ENCODE data around the gene TCIRG1. TPM values are rescaled to one million over a fixed set of nuclear protein-coding genes. Genes with fewer than 3 reads are reported as not detected.

The TCIRG1 gene
- total RNA-seq, 1 experiment from 2014 or later: 51.1 TPM

DNA sequence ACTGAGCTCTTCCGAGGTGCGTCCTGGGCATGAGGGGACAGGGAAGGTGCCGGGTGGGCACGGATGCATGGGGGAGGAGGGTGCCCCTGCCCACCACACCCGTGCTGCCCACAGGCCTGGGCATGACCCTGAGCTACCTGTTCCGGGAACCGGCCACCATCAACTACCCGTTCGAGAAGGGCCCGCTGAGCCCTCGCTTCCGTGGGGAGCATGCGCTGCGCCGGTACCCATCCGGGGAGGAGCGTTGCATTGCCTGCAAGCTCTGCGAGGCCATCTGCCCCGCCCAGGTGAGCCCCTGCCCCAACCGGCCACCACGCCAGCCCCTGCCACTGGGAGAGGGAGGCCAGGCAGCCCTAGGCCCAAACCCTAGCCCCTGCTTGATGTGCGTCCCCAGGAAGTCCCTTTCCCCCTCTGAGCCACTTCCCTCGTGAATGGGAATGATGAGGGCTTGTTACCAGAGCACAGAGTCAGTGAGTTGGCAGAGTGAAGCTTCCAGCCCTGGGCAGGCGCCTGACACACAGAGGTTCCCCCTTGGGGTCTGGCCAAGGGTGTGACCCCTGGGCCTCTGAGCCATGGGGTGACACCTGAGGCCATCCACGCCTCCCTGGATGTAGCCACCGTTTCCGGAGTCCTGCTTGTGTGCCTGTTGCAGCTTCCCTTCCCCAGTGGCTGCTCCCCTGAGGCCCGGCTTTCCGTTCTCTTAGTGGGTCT is 5.7 kb upstream of the TCIRG1 start:
- ChIA-PET CTCF (no interaction called here), POLR2A (no interaction called here)
- Mint-ChIP-seq H3K27me3 (ENCODE audit: low read depth) (no peaks in the 10 kb centered on the region), H3K9me3 (no peaks in the 10 kb centered on the region), H3K4me1 (peaks cover 21% of the 10 kb centered on the region), H3K27ac (no peak overlapping the region), H3K4me3 (no peak overlapping the region), H3K36me3 (peaks cover 9% of the 10 kb centered on the region)
- ATAC-seq (no peak), DNase-seq (ENCODE audit: low spot score) (no peak)
- TF ChIP-seq FOXK1 (CRISPR knock-in tag; IDR thresholded peaks at IDR 0.05) (no peak), NR3C1 (CRISPR knock-in tag; conservative IDR thresholded peaks at IDR 0.05; ENCODE audit: low read depth) (no peak)

DNA sequence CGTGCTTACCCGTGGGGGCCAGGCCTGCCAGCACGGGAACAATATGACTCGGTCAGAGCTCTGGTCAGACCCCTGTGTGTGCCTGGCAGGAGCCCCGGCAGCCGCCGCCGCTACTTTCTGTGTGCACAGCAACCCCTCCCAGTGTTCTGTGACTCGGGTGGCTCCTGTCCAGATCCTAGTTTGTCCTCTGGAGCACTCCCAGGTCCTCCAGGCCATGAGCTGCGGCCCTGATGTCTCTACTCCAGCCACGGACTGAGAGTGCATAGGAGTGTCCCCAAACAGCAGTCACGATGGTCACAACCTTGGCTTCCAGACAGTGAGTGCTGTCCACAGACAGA is 5.1 kb upstream of the TCIRG1 start:
- no peaks in the 10 kb centered on the region for H3K27me3 Mint-ChIP-seq (ENCODE audit: low read depth)
- H3K27ac Mint-ChIP-seq: no peak overlapping the region
- H3K4me1 Mint-ChIP-seq: peaks cover 22% of the 10 kb centered on the region
- ATAC-seq: no peak
- no peak for DNase-seq (ENCODE audit: low spot score)
- POLR2A ChIA-PET: no interaction called here
- no peaks in the 10 kb centered on the region for H3K9me3 Mint-ChIP-seq
- CTCF ChIA-PET: no interaction called here
- H3K4me3 Mint-ChIP-seq: no peak overlapping the region
- H3K36me3 Mint-ChIP-seq: peaks cover 9% of the 10 kb centered on the region
- no peak for TF ChIP-seq NR2C2 (CRISPR knock-in tag; IDR thresholded peaks at IDR 0.05)
- TF ChIP-seq, protein P1, sequence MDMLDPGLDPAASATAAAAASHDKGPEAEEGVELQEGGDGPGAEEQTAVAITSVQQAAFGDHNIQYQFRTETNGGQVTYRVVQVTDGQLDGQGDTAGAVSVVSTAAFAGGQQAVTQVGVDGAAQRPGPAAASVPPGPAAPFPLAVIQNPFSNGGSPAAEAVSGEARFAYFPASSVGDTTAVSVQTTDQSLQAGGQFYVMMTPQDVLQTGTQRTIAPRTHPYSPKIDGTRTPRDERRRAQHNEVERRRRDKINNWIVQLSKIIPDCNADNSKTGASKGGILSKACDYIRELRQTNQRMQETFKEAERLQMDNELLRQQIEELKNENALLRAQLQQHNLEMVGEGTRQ (CRISPR knock-in tag; IDR thresholded peaks at IDR 0.05): no peak
- TF ChIP-seq, protein P2, sequence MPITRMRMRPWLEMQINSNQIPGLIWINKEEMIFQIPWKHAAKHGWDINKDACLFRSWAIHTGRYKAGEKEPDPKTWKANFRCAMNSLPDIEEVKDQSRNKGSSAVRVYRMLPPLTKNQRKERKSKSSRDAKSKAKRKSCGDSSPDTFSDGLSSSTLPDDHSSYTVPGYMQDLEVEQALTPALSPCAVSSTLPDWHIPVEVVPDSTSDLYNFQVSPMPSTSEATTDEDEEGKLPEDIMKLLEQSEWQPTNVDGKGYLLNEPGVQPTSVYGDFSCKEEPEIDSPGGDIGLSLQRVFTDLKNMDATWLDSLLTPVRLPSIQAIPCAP (CRISPR knock-in tag; IDR thresholded peaks at IDR 0.05): no peak
- TF ChIP-seq MAX (CRISPR knock-in tag; IDR thresholded peaks at IDR 0.05): no peak
- no peak for TF ChIP-seq ATF1 (CRISPR knock-in tag; IDR thresholded peaks at IDR 0.05)
- TF ChIP-seq EMX1 (CRISPR knock-in tag; IDR thresholded peaks at IDR 0.05): no peak
- TF ChIP-seq ZNF138 (CRISPR knock-in tag; conservative IDR thresholded peaks at IDR 0.05): no peak
- TF ChIP-seq, protein P3, sequence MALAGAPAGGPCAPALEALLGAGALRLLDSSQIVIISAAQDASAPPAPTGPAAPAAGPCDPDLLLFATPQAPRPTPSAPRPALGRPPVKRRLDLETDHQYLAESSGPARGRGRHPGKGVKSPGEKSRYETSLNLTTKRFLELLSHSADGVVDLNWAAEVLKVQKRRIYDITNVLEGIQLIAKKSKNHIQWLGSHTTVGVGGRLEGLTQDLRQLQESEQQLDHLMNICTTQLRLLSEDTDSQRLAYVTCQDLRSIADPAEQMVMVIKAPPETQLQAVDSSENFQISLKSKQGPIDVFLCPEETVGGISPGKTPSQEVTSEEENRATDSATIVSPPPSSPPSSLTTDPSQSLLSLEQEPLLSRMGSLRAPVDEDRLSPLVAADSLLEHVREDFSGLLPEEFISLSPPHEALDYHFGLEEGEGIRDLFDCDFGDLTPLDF (CRISPR knock-in tag; IDR thresholded peaks at IDR 0.05): no peak
- TF ChIP-seq, protein P4, sequence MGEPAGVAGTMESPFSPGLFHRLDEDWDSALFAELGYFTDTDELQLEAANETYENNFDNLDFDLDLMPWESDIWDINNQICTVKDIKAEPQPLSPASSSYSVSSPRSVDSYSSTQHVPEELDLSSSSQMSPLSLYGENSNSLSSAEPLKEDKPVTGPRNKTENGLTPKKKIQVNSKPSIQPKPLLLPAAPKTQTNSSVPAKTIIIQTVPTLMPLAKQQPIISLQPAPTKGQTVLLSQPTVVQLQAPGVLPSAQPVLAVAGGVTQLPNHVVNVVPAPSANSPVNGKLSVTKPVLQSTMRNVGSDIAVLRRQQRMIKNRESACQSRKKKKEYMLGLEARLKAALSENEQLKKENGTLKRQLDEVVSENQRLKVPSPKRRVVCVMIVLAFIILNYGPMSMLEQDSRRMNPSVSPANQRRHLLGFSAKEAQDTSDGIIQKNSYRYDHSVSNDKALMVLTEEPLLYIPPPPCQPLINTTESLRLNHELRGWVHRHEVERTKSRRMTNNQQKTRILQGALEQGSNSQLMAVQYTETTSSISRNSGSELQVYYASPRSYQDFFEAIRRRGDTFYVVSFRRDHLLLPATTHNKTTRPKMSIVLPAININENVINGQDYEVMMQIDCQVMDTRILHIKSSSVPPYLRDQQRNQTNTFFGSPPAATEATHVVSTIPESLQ (CRISPR knock-in tag; IDR thresholded peaks at IDR 0.05): no peak
- no peak for TF ChIP-seq ZNF219 (CRISPR knock-in tag; IDR thresholded peaks at IDR 0.05; ENCODE audit: borderline replicate concordance)
- no peak for TF ChIP-seq AFF4 (CRISPR knock-in tag; IDR thresholded peaks at IDR 0.05; ENCODE audit: borderline replicate concordance)
- TF ChIP-seq NFYB (CRISPR knock-in tag; conservative IDR thresholded peaks at IDR 0.05; ENCODE audit: low read depth): no peak
- no peak for TF ChIP-seq OVOL2 (CRISPR knock-in tag; IDR thresholded peaks at IDR 0.05; ENCODE audit: borderline replicate concordance)
- no peak for TF ChIP-seq KAT7 (CRISPR knock-in tag; IDR thresholded peaks at IDR 0.05; ENCODE audit: borderline replicate concordance)
- TF ChIP-seq ZNF512 (CRISPR knock-in tag; IDR thresholded peaks at IDR 0.05; ENCODE audit: borderline replicate concordance): no peak
- TF ChIP-seq TEAD1 (CRISPR knock-in tag; IDR thresholded peaks at IDR 0.05): no peak
- TF ChIP-seq GTF2I (CRISPR knock-in tag; conservative IDR thresholded peaks at IDR 0.05): no peak
- TF ChIP-seq CBFB (CRISPR knock-in tag; IDR thresholded peaks at IDR 0.05; ENCODE audit: low read depth): no peak
- TF ChIP-seq HMGA2 (CRISPR knock-in tag; IDR thresholded peaks at IDR 0.05): no peak

Data from WTC11 (cell line).